ENCODE data around the gene CELSR1. TPM values are rescaled to one million over a fixed set of nuclear protein-coding genes. Genes with fewer than 3 reads are reported as not detected.

CELSR1 gene
- polyA plus RNA-seq, 1 experiment: 0.14 TPM

GRCh38 chr22:46484861-46485595 lies 52.4 kb downstream of the CELSR1 start:
- CTCF ChIA-PET: interaction anchor here (0.8 kb wide), 1 partner anchor 472 kb away, joined by 3 read pairs; no protein-coding TSS in a partner anchor
- POLR2A ChIA-PET: no interaction called here
- peak overlapping the region; percentile 11 for H3K27ac ChIP-seq (ENCODE audit: low read depth, low read length)
- DNase-seq (ENCODE audit: low read depth, low spot score): no peak
- H3K9me3 ChIP-seq (ENCODE audit: control insufficient read depth, insufficient read depth, low read length): no peaks in the 10 kb centered on the region
- no peak for TF ChIP-seq CTCF (IDR thresholded peaks at IDR 0.05; ENCODE audit: low read depth, low read length)
- peaks cover 6% of the 10 kb centered on the region for H3K27me3 ChIP-seq (ENCODE audit: control insufficient read depth, insufficient read depth, low read length)
- H3K4me3 ChIP-seq (ENCODE audit: low read depth, low read length): no peak overlapping the region

- CTCF ChIA-PET: interaction anchor here (1.3 kb wide), 1 partner anchor 117 kb away, joined by 4 read pairs; no protein-coding TSS in a partner anchor
- no peaks in the 10 kb centered on the region for H3K9me3 ChIP-seq (ENCODE audit: control insufficient read depth, insufficient read depth, low read length)
- TF ChIP-seq CTCF (IDR thresholded peaks at IDR 0.05; ENCODE audit: low read depth, low read length): no peak
- H3K27ac ChIP-seq (ENCODE audit: low read depth, low read length): no peak overlapping the region
- no peak for DNase-seq (ENCODE audit: low read depth, low spot score)
- POLR2A ChIA-PET: no interaction called here
- H3K27me3 ChIP-seq (ENCODE audit: control insufficient read depth, insufficient read depth, low read length): peaks cover 10% of the 10 kb centered on the region
- H3K4me3 ChIP-seq (ENCODE audit: low read depth, low read length): no peak overlapping the region
Observed at GRCh38 chr22:46484156-46484860, 53.1 kb downstream of the CELSR1 start.

- no peak for DNase-seq (ENCODE audit: low read depth, low spot score)
- Histone ChIP-seq H3K4me3 (ENCODE audit: low read depth, low read length) (no peak overlapping the region), H3K27ac (ENCODE audit: low read depth, low read length) (no peak overlapping the region), H3K9me3 (ENCODE audit: control insufficient read depth, insufficient read depth, low read length) (no peaks in the 10 kb centered on the region), H3K27me3 (ENCODE audit: control insufficient read depth, insufficient read depth, low read length) (peaks cover 12% of the 10 kb centered on the region)
- CTCF ChIA-PET: interaction anchor here (1.3 kb wide), 1 partner anchor 116 kb away, joined by 4 read pairs; no protein-coding TSS in a partner anchor
- TF ChIP-seq CTCF (IDR thresholded peaks at IDR 0.05; ENCODE audit: low read depth, low read length): no peak
- POLR2A ChIA-PET: no interaction called here
Observed at GRCh38 chr22:46483353-46483752, 54.1 kb downstream of the CELSR1 start.

- no peak for DNase-seq (ENCODE audit: low read depth, low spot score)
- ChIA-PET POLR2A (no interaction called here), CTCF (interaction anchor here (1.0 kb wide), 1 partner anchor 115 kb away, joined by 4 read pairs; no protein-coding TSS in a partner anchor)
- Histone ChIP-seq H3K4me3 (ENCODE audit: low read depth, low read length) (no peak overlapping the region), H3K9me3 (ENCODE audit: control insufficient read depth, insufficient read depth, low read length) (no peaks in the 10 kb centered on the region), H3K27ac (ENCODE audit: low read depth, low read length) (no peak overlapping the region), H3K27me3 (ENCODE audit: control insufficient read depth, insufficient read depth, low read length) (peaks cover 21% of the 10 kb centered on the region)
- TF ChIP-seq CTCF (IDR thresholded peaks at IDR 0.05; ENCODE audit: low read depth, low read length): no peak
Observed at GRCh38 chr22:46482056-46482675, 55.3 kb downstream of the CELSR1 start.

Measured in AG04450 (cell line).